H1 (cell line): ENCODE measurements around the gene COG3. TPM values are rescaled to one million over a fixed set of nuclear protein-coding genes. Genes with fewer than 3 reads are reported as not detected.

Experiments used
- CTCF ChIA-PET: fragments of 300-600 bp; sonication (Branson Sonifier 250); formaldehyde crosslinking; loops from one replicate; lab custom pipeline; 2021; ENCODE audit not compliant: partially characterized antibody; lab: Charles Lee
- POLR2A ChIA-PET: fragments of 300-600 bp; sonication (Branson Sonifier 250); formaldehyde crosslinking; loops from one replicate; lab custom pipeline; 2021; ENCODE audit warnings: inconsistent platforms; ENCODE audit not compliant: partially characterized antibody; lab: Charles Lee
- DNase-seq, 2 experiments: peaks; one replicate each; pipeline versions ENCODE4 v3.0.0 to v3.0.0-alpha.2; 2010 to 2022; ENCODE audit warnings: low spot score in 2 of 2, low read depth in 1 of 2, mixed read lengths in 1 of 2
- FAIRE-seq: peaks from 2 replicates; lab custom pipeline; 2011; peaks lifted over from hg19 to GRCh38; lab: Jason Lieb, UNC
- H2AFZ ChIP-seq: 2 replicates; pipeline ENCODE4 v1.8.1; 2012; ENCODE audit warnings: low read length, inconsistent platforms
- H2AK5ac ChIP-seq: 2 replicates; pipeline ENCODE4 v1.6.1; 2013; ENCODE audit warnings: low read depth, low read length
- H2BK120ac ChIP-seq: replicated peaks from 2 replicates; pipeline ENCODE3; 2013; ENCODE audit warnings: low read depth, low read length, inconsistent platforms
- H2BK12ac ChIP-seq: 2 replicates; pipeline ENCODE4 v1.6.1; 2013; ENCODE audit warnings: low read depth, low read length
- H2BK15ac ChIP-seq: 2 replicates; pipeline ENCODE4 v1.6.1; 2013; ENCODE audit warnings: low read length
- H2BK20ac ChIP-seq: 2 replicates; pipeline ENCODE4 v1.6.1; 2013; ENCODE audit warnings: low read length
- H2BK5ac ChIP-seq: 2 replicates; pipeline ENCODE4 v1.6.1; 2013; ENCODE audit warnings: low read depth, low read length
- H3K14ac ChIP-seq: 2 replicates; pipeline ENCODE4 v1.6.1; 2013; ENCODE audit warnings: inconsistent platforms; ENCODE audit not compliant: insufficient read length
- H3K18ac ChIP-seq: 2 replicates; pipeline ENCODE4 v1.6.1; 2013; ENCODE audit warnings: low read length; ENCODE audit errors: extremely low read depth
- H3K23ac ChIP-seq: 2 replicates; pipeline ENCODE4 v1.6.1; 2013; ENCODE audit warnings: inconsistent platforms; ENCODE audit not compliant: insufficient read length
- H3K23me2 ChIP-seq: 2 replicates; pipeline ENCODE4 v1.6.1; 2013; ENCODE audit warnings: low read depth, low read length
- H3K27ac ChIP-seq: 2 replicates; pipeline ENCODE4 v1.6.1; 2011; ENCODE audit warnings: low read depth, low read length, inconsistent platforms
- H3K27me3 ChIP-seq, 4 experiments: replicated peaks in 1 of 4; 1 replicate in 1 of 4; 2 replicates in 3 of 4; pipeline versions ENCODE4 v1.6.1 to v1.8.1; 2011 to 2013; ENCODE audit warnings: low read length in 3 of 4, mild to moderate bottlenecking in 3 of 4, inconsistent platforms in 2 of 4, mixed read lengths in 2 of 4, moderate library complexity in 1 of 4; ENCODE audit not compliant: control insufficient read depth in 3 of 4, insufficient read depth in 3 of 4; ENCODE audit errors: extremely low read depth in 1 of 4
- H3K36me3 ChIP-seq, 4 experiments: 2 replicates each; pipeline versions ENCODE4 v1.6.1 to v1.8.1; 2011 to 2013; ENCODE audit warnings: mild to moderate bottlenecking in 4 of 4, low read length in 3 of 4, moderate library complexity in 2 of 4, control low read depth in 1 of 4, inconsistent platforms in 1 of 4; ENCODE audit not compliant: insufficient read depth in 4 of 4, control insufficient read depth in 2 of 4
- H3K4ac ChIP-seq: replicated peaks from 2 replicates; pipeline ENCODE3; 2013; ENCODE audit warnings: low read length, low read depth, mixed read lengths, inconsistent platforms; ENCODE audit not compliant: insufficient read length
- H3K4me1 ChIP-seq, 4 experiments: replicated peaks in 1 of 4; 1 replicate in 1 of 4; 2 replicates in 3 of 4; pipeline versions ENCODE4 v1.6.1 to v1.8.1; 2011 to 2013; ENCODE audit warnings: low read length in 3 of 4, inconsistent platforms in 2 of 4, mixed read lengths in 1 of 4; ENCODE audit not compliant: insufficient read depth in 4 of 4, control insufficient read depth in 3 of 4
- H3K4me2 ChIP-seq, 2 experiments: 2 replicates each; pipeline versions ENCODE4 v1.6.1 to v1.8.1; 2011 to 2013; ENCODE audit warnings: low read depth in 2 of 2, low read length in 2 of 2, control low read depth in 1 of 2, inconsistent platforms in 1 of 2, mild to moderate bottlenecking in 1 of 2; ENCODE audit not compliant: insufficient read depth in 1 of 2
- H3K4me3 ChIP-seq, 4 experiments: fragments of 200-600, 300-600 bp in 1 of 4; sonication (generic), shearing (Covaris generic), sonication (Bioruptor Twin) in 1 of 4; 2 replicates each; pipeline versions ENCODE4 v1.5.1 to v1.8.1; 2011 to 2016; ENCODE audit warnings: low read length in 4 of 4, low read depth in 3 of 4, control low read depth in 2 of 4, inconsistent platforms in 2 of 4, mild to moderate bottlenecking in 2 of 4, mixed read lengths in 1 of 4, moderate library complexity in 1 of 4; ENCODE audit not compliant: insufficient read depth in 2 of 4; ENCODE audit errors: extremely low read depth in 1 of 4
- H3K56ac ChIP-seq: replicated peaks from 2 replicates; pipeline ENCODE3; 2013; ENCODE audit warnings: low read depth, mild to moderate bottlenecking, mixed read lengths, low read length, inconsistent platforms; ENCODE audit not compliant: insufficient read length
- H3K79me1 ChIP-seq: 2 replicates; pipeline ENCODE4 v1.6.1; 2013; ENCODE audit warnings: low read depth, low read length, control low read depth
- H3K79me2 ChIP-seq, 2 experiments: 2 replicates each; pipeline versions ENCODE4 v1.6.1 to v1.8.1; 2012 to 2013; ENCODE audit warnings: low read length in 2 of 2, mild to moderate bottlenecking in 2 of 2, inconsistent platforms in 1 of 2; ENCODE audit not compliant: insufficient read depth in 2 of 2, control insufficient read depth in 1 of 2
- H3K9ac ChIP-seq, 4 experiments: replicated peaks in 1 of 4; 1 replicate in 1 of 4; 2 replicates in 3 of 4; pipeline versions ENCODE4 v1.6.1 to v1.8.1; 2011 to 2013; ENCODE audit warnings: low read depth in 3 of 4, low read length in 3 of 4, control low read depth in 2 of 4, mild to moderate bottlenecking in 2 of 4, moderate library complexity in 2 of 4, inconsistent platforms in 1 of 4; ENCODE audit errors: extremely low read depth in 1 of 4
- H3K9me3 ChIP-seq, 2 experiments: 2 replicates each; pipeline versions ENCODE4 v1.6.1 to v1.8.1; 2012 to 2013; ENCODE audit warnings: mild to moderate bottlenecking in 2 of 2, moderate library complexity in 2 of 2, control low read depth in 1 of 2, inconsistent platforms in 1 of 2, low read depth in 1 of 2, low read length in 1 of 2, mixed read lengths in 1 of 2; ENCODE audit not compliant: insufficient read depth in 2 of 2
- H4K20me1 ChIP-seq, 2 experiments: replicated peaks in 1 of 2; 2 replicates each; pipeline versions ENCODE3 to v1.8.1; 2011 to 2013; ENCODE audit warnings: inconsistent platforms in 2 of 2, low read length in 2 of 2, mild to moderate bottlenecking in 1 of 2; ENCODE audit not compliant: insufficient read depth in 2 of 2, control insufficient read depth in 1 of 2
- H4K5ac ChIP-seq: 2 replicates; pipeline ENCODE4 v1.6.1; 2013; ENCODE audit warnings: low read length, low read depth, mixed read lengths, inconsistent platforms; ENCODE audit not compliant: insufficient read length
- H4K8ac ChIP-seq: 2 replicates; pipeline ENCODE4 v1.8.0; 2013; ENCODE audit warnings: mild to moderate bottlenecking, moderate library complexity, low read length, inconsistent platforms; ENCODE audit not compliant: insufficient read depth; ENCODE audit errors: extremely low read depth
- H4K91ac ChIP-seq: replicated peaks from 2 replicates; pipeline ENCODE3; 2013; ENCODE audit warnings: low read length, mixed read lengths, inconsistent platforms; ENCODE audit not compliant: insufficient read length
- BCL11A ChIP-seq, 2 experiments: IDR thresholded peaks; one replicate each; pipeline ENCODE4 v1.6.1; 2011; ENCODE audit warnings: low read depth in 2 of 2, low read length in 2 of 2, mild to moderate bottlenecking in 2 of 2
- CHD1 ChIP-seq: IDR thresholded peaks from 2 replicates; pipeline ENCODE4 v1.6.1; 2012; ENCODE audit warnings: low read depth, low read length, improper control_type of control experiment
- EGR1 ChIP-seq: IDR thresholded peaks from 2 replicates; pipeline ENCODE4 v1.6.1; 2011; ENCODE audit warnings: low read depth, low read length, borderline replicate concordance
- EP300 ChIP-seq, 2 experiments: IDR thresholded peaks; 1 replicate in 1 of 2; 2 replicates in 1 of 2; pipeline ENCODE4 v1.6.1; 2011 to 2012; ENCODE audit warnings: low read depth in 2 of 2, low read length in 2 of 2, mild to moderate bottlenecking in 2 of 2, borderline replicate concordance in 1 of 2, inconsistent platforms in 1 of 2, moderate library complexity in 1 of 2
- MAFK ChIP-seq: IDR thresholded peaks from 2 replicates; pipeline ENCODE4 v1.6.1; 2012; ENCODE audit warnings: low read depth, mild to moderate bottlenecking, improper control_type of control experiment, low read length
- ZNF274 ChIP-seq: IDR thresholded peaks from 2 replicates; pipeline ENCODE4 v1.7.0; 2012; ENCODE audit warnings: low read length, borderline replicate concordance; ENCODE audit errors: extremely low read depth
- WGBS, 2 experiments: shearing (Covaris generic) in 1 of 2; methylation state at CpG; one replicate each; pipeline versions ENCODE4 v1.1.6 to v1.1.7; 2013 to 2015; ENCODE audit warnings: low lambda C conversion rate in 2 of 2, mixed read lengths in 2 of 2, inconsistent platforms in 1 of 2, low coverage in 1 of 2, missing lambda C conversion rate in 1 of 2; ENCODE audit not compliant: insufficient replicate concordance in 2 of 2, insufficient coverage in 1 of 2, insufficient read length in 1 of 2; ENCODE audit errors: extremely low coverage in 1 of 2, missing lambda C conversion rate in 1 of 2; 5-methylcytosine and 5-hydroxymethylcytosine counted together
- polyA plus RNA-seq, 7 experiments: library from polyadenylated mRNA; depleted of rRNA in 3 of 7; stranded (reverse) in 5 of 7; unstranded in 2 of 7; fragments of >200 nt in 5 of 7; fragments of 200-250 nt in 2 of 7; gene quantifications; 1 replicate in 5 of 7; 2 replicates in 1 of 7; 4 replicates in 1 of 7; pipeline versions ENCODE4 v1.2.1 to v1.2.3, GENCODE V29; 2011 to 2013; ENCODE audit warnings: missing spikeins in 2 of 7, mixed read lengths in 2 of 7
- total RNA-seq: library from RNA; stranded (reverse); fragmentation: NEBNext Ultra II Directional; extraction: Animal tissue kit (Norgen Biotek cat#: 25700); gene quantifications from 2 replicates; pipeline ENCODE4 v1.2.1, GENCODE V29; 2021

COG3 gene
- total and polyA plus RNA-seq, 2 of the 8 experiments (the other 6 are each of a cell fraction or from before 2014, with no cell fraction given), result 12.7 to 13.5 TPM

- Histone ChIP-seq H4K20me1 (peaks cover 0 to 2% of the 10 kb centered on the region in 2 experiments), H2BK15ac (no peak overlapping the region), H3K4ac (no peak overlapping the region), H3K23me2 (no peaks in the 10 kb centered on the region), H3K9ac (no peak overlapping the region), H3K4me2 (no peak overlapping the region), H2BK120ac (no peak overlapping the region), H3K9me3 (no peaks in the 10 kb centered on the region), H4K5ac (no peak overlapping the region), H3K18ac (no peak overlapping the region), H3K4me3 (no peak overlapping the region), H2BK5ac (no peak overlapping the region), H3K27ac (no peak overlapping the region), H3K79me2 (no peaks in the 10 kb centered on the region), H2AK5ac (no peak overlapping the region), H3K23ac (no peak overlapping the region), H3K36me3 (peaks cover 4 to 24% (median 15%) of the 10 kb centered on the region in 4 experiments; a peak in 7 of 8 replicates), H2BK12ac (no peak overlapping the region), H3K4me1 (no peaks in the 10 kb centered on the region), H2BK20ac (no peak overlapping the region), H3K14ac (no peak overlapping the region), H2AFZ (no peak overlapping the region), H3K79me1 (no peaks in the 10 kb centered on the region), H4K91ac (no peak overlapping the region), H4K8ac (no peak overlapping the region), H3K27me3 (no peaks in the 10 kb centered on the region; a peak in 2 of 7 replicates), H3K56ac (no peak overlapping the region)
- no peak for TF ChIP-seq EP300 (IDR thresholded peaks at IDR 0.05; ENCODE audit: borderline replicate concordance in 1 of 2, low read depth in 2 of 2, low read length in 2 of 2)
- no peak for TF ChIP-seq ZNF274
- no peak for TF ChIP-seq MAFK
- TF ChIP-seq EGR1, result no peak
- no peak for TF ChIP-seq CHD1
- TF ChIP-seq BCL11A (IDR thresholded peaks at IDR 0.05; ENCODE audit: low read depth in 2 of 2, low read length in 2 of 2), result no peak
- ChIA-PET POLR2A (no interaction called here), CTCF (interaction anchor here (1.0 kb wide), 1 partner anchor 87 kb away, joined by 3 read pairs; no protein-coding TSS in a partner anchor)
- 85% methylated on average over 2 of the region's 2 CpGs; no CpG with 5 or more reads in 1 of the 2 experiments for WGBS, 2 experiments
- DNase-seq (no peak), FAIRE-seq (no peak)
Observed at GRCh38 chr13:45522571-45522970, 57.8 kb downstream of the COG3 start.
